HG03175 (cell line): Measurements from ENCODE around the gene B4GALNT3.

Experiments
- ATAC-seq: cut with Tn5 transposase; IDR thresholded peaks from one replicate; pipeline ENCODE4 v1.9.1; 2021; ENCODE audit warnings: mild to moderate bottlenecking, moderate library complexity; ENCODE audit not compliant: unreplicated experiment

Gene B4GALNT3

DNA sequence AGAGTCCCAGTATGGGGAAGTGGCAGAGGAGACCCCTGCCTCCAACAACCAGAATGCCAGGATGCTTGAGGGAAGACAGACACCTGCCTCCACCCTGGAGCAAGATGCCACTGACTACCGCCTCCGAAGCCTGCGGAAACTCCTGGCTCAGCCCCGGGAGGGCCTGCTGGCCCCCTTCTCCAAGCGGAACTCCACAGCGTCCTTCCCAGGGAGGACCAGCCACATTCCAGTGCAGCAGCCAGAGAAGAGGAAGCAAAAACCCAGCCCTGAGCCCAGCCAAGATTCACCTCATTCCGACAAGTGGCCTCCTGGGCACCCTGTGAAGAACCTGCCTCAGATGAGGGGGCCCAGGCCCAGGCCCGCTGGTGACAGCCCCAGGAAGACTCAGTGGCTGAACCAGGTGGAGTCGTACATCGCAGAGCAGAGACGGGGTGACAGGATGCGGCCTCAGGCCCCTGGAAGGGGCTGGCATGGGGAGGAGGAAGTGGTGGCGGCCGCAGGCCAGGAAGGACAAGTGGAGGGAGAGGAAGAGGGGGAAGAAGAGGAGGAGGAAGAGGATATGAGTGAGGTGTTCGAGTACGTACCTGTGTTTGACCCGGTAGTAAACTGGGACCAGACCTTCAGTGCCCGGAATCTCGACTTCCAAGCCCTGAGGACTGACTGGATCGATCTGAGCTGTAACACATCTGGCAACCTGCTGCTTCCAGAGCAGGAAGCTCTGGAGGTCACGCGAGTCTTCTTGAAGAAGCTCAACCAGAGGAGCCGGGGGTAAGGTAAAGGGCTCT lies 93.7 kb downstream of the B4GALNT3 start:
- ATAC-seq: no peak

DNA sequence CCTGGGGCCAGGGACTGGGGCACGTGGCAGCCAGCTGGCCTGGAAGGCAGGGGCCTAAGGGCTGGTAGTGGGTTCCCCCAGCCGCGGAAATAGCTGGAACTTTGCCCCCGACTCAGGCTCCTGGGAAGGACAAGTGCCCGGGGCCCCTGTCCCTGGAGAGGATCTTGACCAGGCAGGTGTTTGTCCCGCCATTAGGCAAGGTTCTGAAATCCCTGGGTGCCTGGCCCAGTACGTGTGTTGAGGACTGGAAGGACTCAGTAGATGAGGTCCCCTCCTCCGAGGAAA lies 94.2 kb downstream of the B4GALNT3 start:
- no peak for ATAC-seq

- no peak for ATAC-seq
Measured at GRCh38 chr12:556498-556897, 96.8 kb downstream of the B4GALNT3 start.

DNA sequence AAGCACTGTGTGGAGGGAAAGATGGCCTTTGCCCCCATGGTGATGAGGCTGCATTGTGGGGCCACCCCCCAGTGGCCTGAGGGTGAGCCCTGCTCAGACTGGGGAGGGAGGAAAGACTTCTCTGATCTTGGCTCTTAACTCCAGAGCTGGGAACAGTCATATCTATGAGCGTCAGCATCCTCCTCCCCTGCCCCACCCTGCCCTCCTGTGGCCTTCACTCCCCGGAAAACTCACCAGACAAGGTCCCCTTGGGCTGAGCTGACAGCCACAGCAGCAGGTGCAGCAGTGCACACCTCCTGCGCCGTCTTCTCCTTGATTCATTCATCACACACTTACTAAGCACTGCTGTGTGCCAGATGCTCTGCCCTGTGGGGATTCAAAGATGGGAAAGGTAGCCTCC lies 98.8 kb downstream of the B4GALNT3 start:
- ATAC-seq: no peak

- no peak for ATAC-seq
Measured at GRCh38 chr12:559208-559905, 99.6 kb downstream of the B4GALNT3 start.

GRCh38 chr12:559906-560455 lies 100.2 kb downstream of the B4GALNT3 start:
- no peak for ATAC-seq

- no peak for ATAC-seq
Measured at GRCh38 chr12:560691-561390, 101.1 kb downstream of the B4GALNT3 start.

DNA sequence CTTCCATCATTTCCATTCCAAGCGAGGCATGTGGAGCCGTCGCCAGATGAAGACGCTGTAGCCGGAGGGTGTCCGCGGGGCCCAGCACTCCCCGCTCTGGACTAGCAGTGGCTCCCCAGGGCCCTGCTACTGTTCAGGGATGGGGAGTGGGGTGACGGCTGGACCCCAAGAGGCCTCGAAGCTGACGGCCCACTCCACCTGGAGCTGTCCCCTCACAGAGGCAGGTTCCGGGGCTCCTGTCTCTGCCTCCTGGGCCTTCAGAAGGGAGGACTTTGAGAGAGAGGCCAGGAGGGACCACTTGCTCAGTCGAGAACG lies 101.6 kb downstream of the B4GALNT3 start:
- no peak for ATAC-seq

DNA sequence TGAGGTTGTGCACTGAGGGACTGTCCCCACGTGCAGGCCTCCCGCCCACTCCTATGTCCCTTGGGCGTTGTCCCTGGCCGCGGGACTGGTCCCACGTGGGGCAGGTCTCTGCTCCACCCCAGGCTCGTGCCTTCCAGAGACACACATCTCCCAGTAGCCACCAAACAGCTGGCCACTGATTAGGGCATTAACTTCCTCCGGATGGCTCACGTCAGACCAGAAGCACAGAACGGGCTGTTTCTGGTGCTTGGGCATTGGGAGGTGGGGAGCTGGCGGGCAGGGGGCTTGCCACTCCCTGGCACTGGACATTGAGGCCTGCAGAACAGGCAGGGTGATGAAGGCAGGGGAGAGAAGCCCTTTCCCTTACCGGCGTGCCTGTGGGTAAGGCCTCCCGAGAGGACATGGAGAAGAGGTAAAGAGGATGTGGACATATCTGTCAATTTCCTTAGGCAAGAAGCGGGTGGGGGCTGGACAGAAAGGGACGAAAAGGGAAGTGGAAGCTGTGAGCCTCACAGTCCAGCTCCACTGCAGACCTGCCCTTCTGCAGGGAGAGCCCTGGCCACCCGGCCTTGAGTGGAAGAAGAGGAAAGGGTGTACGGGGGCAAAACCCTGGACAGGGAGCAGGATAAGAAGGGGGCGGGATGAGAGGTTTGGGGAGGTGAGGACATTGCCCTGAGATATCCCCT lies 102.3 kb downstream of the B4GALNT3 start:
- no peak for ATAC-seq

GRCh38 chr12:562634-563033 lies 102.9 kb downstream of the B4GALNT3 start:
- no peak for ATAC-seq

DNA sequence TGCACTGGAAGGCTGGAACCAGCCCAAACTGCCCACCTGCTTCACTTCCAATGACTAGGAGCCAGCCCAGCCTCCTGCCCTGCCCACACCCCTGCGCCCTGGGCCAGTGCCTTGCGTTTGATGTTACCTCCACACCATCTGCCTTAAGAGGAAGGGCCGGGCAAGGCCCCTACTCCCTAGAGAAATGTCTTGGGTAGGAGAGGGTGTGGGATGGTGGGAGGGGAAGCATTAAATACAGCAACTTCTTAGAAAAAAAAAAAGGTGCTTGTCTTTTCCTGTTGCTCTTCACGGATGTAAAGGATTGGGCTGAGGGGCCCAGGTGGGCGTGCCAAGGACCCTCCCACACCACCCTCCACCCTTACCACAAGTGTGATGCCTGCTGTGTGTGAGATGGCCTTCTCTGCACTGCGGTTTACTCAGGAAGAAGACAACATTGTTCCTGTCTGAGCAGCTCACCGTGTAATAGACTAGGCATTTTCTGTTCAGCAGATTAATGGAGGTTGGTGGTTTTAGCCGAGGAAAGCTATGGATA lies 103.6 kb downstream of the B4GALNT3 start:
- ATAC-seq: no peak

GRCh38 chr12:563787-564298 lies 104.1 kb downstream of the B4GALNT3 start:
- no peak for ATAC-seq

GRCh38 chr12:565161-565560 lies 105.4 kb downstream of the B4GALNT3 start:
- ATAC-seq: no peak

DNA sequence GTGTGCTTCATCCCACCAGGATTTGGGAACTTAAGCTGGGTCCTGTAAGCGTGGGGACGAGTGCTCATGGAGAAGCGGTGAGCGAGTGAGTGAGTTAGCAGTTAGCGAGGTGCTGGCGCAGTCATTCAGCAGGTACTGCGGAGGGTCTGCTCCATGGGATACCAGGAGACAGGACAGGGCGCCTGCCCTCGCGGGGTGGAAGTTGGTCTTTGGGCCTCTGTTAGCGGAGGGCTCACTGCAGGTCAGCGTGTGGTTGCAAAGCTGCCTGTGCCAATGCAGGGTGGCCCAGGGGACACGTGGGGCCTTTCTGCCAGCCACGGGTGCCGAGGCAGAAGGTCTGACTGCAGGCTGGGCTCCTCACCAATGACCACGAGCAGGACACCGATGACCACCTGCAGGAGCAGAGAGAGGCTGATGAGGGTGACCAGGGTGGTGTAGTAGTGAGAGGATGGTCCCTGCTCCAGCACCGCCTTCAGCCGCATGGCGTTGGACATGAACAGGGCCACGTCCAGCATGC lies 105.9 kb downstream of the B4GALNT3 start:
- ATAC-seq: no peak

DNA sequence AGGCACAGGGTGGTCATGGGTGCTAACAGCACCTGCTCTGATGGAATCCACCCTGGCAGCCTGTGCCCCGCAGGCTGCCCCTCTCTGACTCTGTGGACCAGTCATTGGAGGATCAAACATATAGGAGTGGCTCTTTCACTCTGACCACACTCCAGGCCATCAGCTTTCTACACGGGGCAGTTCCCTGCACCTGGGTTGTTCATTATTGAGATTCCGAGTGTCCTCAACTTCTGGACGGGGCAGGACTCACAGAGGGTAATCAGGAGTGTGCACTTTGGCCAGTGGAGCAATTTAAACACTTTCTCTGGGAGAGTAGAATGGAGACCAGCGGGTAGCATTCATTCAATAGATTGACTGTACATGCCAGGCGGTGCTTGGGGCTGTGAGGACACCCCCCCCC lies 108.7 kb downstream of the B4GALNT3 start:
- ATAC-seq: no peak

DNA sequence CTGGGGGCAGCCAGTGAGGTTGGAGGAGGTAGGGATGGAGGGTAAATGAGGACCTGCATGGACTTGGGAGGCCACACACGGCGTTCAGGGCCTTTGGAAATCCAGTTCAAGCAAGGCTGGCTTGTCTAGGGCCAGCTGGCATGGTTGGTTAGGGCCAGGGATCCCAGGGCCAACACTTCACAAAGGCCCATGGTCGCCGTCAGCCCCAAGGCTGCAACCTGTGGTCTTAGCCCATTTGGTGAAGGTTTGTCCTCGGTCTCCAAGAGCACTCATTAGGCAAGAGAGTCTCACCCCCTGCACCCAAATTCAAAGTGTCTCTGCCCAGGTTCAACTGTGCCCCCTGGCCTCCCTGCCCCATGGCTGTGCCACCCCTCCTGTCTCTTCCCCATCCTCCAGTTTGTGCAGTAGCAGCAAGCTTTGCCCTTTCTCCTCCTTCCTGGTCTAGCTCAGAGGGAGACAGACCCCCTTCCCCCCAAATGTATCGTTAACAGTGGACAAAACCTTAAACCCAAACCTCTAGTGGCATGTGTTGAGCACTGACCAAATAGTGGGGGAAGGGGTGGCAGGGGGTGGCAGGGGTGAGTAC lies 109.4 kb downstream of the B4GALNT3 start:
- no peak for ATAC-seq

GRCh38 chr12:569803-570434 lies 110.2 kb downstream of the B4GALNT3 start:
- peak; percentile 70 for ATAC-seq

GRCh38 chr12:570435-570920 lies 110.7 kb downstream of the B4GALNT3 start:
- ATAC-seq: no peak

- ATAC-seq: no peak
Measured at GRCh38 chr12:570921-571794, 111.4 kb downstream of the B4GALNT3 start.
